DMS114 treated with DMSO at 0.1 percent for 48 hours (cell line): ENCODE measurements around the gene UBE2D4.
"Not testable (repeated sequence)": the region's sequence is repeated elsewhere in the genome, so short reads cannot be mapped to it uniquely, and the experiment has no call there.

Experiments
- DNase-seq: peaks from one replicate; lab custom pipeline; 2025; ENCODE audit not compliant: unreplicated experiment; lab: John Stamatoyannopoulos, UW

The UBE2D4 gene

GRCh38 chr7:43960933-43961332, 34.7 kb downstream of the UBE2D4 start:
- no peak for DNase-seq

DNA sequence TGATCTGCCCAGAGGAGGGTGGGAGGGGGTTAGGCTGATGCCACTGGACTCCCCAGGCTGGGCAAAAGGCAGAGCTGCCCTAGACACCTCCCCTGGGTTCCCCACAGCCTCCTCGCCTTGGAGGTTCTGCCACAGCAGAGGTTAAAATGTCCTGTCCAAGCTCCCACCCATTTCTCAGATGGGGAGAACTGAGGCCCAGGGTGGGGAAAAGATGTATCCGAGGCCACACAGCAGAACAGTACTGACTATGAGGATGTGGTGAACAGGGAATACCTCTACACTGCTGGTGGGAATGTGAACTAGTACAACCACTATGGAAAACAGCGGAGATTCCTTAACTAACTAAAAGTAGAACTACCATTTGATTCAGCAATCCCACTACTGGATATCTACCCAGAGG, 40.2 kb downstream of the UBE2D4 start:
- not testable (repeated sequence) for DNase-seq

GRCh38 chr7:43968172-43969040, 42.2 kb downstream of the UBE2D4 start:
- not testable (repeated sequence) for DNase-seq

GRCh38 chr7:43969586-43969985, 43.4 kb downstream of the UBE2D4 start:
- DNase-seq, result not testable (repeated sequence)

DNA sequence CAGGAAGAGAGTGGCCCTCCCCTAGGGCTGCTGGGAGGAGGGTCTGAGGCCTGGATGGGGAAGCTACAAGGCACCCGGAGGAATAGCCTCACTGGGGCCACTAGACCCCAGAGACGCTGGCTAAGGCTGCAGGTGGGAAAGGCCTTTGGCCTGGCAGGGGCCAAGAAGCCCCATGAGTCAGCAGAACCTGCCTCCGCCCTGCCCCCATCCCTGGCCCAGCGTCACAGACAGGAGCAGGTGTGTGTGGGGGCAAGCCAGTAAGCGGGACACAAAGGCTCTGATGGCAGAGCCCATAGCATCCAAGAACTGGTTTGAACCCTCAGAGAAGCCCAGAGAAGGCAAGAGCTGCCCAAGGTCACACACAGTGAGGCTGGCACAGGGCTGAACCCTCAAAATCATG, 44.5 kb downstream of the UBE2D4 start:
- DNase-seq, result not testable (repeated sequence)

DNA sequence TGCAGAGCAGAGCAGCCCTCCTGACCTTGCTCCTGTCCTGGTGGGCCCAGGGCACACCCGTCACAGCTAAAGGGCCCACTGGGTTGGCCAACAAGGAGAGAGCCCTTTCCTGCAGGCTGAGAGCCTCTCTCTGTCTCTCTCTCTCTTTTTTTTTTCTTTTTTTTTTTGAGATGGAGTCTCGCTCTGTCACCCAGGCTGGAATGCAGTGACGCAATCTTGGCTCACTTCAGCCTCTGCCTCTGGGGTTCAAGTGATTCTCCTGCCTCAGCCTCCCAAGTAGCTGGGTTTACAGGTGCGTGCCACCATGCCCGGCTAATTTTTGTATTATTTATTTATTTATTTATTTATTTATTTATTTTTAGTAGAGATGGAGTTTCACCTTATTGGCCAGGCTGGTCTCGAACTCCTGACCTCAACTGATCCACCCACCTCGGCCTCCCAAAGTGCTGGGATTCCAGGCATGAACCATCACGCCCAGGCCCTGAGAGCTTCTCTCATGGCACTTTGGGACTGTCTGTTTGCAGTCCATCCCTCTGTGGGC, 47.9 kb downstream of the UBE2D4 start:
- not testable (repeated sequence) for DNase-seq

GRCh38 chr7:43974725-43975482, 48.7 kb downstream of the UBE2D4 start:
- DNase-seq, result not testable (repeated sequence)

GRCh38 chr7:43977525-43977924, 51.3 kb downstream of the UBE2D4 start:
- DNase-seq, result no peak

DNA sequence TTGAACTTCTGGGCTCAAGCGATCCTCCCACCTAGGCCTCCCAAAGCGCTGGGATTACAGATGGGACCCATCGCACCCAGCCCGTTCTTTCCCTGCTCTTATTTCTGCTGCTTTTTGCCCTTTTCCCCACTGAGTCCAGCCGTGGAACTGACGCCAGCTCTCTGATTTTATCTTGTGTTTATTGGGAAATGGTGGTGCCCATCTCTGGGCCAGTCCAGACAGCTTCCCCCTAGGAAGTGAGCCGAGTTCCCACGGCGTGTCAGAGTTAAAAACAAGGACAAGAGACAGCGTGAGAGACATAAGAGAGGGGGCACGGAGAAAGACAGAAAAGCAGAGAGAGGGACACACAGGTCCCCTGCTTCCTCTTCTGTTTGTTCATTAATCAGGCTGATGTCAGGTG, 51.9 kb downstream of the UBE2D4 start:
- DNase-seq, result not testable (repeated sequence)

GRCh38 chr7:43982848-43983247, 56.6 kb downstream of the UBE2D4 start:
- not testable (repeated sequence) for DNase-seq

DNA sequence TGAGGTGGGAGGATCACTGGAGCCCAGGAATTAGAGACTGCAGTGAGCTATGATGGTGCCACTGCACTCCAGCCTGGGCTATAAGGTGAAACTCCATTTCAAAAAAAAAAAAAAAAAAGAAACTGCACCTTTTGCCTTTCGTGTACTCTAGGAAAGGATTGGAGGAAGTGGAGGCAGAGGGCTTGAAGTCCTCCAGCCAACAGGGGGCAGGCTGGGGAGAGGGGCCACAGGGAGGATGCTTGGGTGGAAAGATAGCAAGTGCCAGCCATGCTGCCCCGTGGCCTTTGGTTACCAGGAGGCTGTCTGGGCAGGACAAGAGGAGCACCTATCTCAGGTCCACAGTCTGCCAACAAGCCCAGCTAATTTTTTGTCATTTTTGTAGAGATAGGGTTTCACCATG, 57.5 kb downstream of the UBE2D4 start:
- DNase-seq, result not testable (repeated sequence)

DNA sequence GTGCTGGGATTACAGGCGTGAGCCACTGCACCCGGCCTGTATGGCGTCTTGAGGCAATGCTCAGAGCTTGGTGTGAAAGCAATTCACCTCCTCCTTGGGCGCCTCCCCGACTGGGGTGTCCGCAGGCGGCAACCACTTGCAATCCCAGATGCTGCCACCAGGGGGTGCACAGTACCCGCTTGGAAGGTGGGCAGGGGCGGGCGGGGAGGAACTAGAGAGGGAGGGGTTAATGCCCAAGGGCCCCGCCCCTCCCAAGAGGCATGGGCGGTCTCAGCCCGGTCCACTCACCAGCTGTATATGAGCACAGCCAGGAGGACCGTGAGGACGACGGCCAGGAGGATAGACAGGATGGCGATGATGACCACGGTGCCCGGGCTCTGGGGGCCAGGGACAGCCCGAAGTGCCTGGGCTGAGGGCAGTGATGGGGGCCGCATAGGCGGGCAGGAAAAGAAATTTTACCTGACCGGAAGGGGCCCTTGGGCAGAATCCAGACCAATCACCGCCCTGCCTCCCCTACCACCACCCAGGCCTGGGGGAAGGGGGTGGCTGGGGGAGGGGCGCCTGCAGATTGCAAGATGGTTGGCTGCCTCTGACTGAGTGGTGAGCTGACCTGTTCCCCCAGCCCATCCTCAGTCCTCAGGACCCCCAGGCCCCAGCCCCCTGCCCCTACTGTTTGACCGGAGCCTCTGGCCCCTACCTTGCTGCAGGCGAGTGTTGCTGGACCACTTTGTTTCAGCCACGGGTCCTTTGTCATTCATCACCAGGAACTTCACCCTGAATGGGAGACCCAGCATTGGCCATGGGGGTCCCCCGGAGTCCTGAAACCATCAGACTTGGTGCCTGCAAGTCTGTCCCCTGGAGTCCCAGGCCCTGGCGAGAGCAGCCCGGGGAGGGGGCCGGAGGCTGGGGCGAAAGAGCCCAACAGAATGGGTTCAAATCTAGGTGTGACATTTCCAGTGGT, 59.9 kb downstream of the UBE2D4 start:
- peak; percentile 8 for DNase-seq

GRCh38 chr7:43987476-43987875, 61.2 kb downstream of the UBE2D4 start:
- not testable (repeated sequence) for DNase-seq

GRCh38 chr7:43990011-43990585, 63.9 kb downstream of the UBE2D4 start:
- DNase-seq, result not testable (repeated sequence)

DNA sequence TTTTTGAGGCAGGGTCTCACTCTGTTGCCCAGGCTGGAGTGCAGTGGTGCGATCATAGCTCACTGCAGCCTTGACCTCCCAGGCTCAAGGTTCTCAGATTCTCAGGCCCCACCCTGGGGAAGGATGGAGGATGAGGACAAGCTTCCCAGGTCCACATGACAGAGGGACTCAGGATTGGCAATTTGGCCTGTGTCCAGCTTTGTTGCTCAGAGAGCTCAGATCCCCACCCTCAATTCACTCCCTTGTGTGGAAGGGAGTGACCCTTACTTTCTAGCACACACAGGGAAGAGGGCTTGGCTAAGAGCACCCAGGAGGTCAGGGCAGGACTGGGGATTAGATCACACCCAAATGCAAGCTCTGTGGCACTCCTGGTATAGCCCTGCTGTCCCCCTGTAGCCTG, 64.6 kb downstream of the UBE2D4 start:
- DNase-seq, result not testable (repeated sequence)

DNA sequence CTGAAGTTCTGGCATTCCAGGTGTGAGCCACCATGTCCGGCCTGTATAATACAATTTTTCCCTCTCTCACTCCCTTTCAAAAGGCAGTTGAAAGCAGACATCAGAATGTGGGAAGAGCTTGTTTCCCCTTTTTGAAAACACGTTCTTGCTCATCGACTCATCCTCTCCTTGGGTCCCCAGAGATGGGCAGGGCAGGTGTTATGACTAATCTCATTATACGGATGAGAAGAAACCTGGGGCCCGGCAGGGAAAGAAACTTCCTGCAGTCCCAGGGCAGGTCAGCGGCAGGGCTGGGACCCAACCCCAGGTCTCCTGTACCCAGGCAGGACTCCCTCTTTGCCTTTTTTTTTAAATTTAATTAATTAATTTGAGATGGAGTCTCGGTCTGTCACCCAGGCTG, 66.7 kb downstream of the UBE2D4 start:
- not testable (repeated sequence) for DNase-seq

DNA sequence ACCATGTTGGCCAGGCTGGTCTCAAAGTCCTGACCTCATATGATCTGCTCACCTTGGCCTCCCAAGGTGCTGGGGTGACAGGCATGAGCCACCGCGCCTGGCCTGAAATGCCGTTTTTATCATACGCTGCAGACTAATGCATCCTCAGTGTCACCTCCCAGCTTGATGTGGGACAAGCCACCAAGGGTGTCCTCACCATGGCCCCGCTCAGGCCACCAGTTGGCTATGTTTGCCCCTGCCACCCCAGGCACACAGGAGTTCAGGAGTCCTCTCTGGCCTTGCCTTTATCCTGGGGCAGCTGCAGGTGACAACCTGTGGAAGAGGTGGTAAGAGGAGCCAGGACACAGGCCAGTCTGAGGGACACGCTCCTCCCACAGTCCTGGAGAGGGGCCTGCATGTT, 68.4 kb downstream of the UBE2D4 start:
- DNase-seq, result not testable (repeated sequence)

DNA sequence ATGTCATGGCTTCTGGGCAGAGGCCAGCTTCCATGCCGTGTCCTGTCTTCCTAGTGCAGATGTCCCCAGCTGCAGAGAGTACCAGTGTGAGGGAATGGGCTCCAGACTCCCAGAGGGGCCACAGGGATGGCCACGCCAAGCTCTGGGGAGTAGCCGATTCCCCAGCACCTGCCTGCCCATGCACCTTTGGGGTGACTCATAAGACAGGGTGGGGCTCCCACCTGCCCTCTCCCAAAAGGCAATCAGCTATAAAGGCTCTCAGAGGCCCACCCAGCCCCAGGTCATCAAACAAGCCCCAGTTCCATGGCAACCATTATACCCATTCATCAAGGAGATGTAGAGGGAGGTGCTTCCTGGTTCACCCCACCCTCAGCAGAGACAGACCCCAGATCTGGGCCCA, 71.3 kb downstream of the UBE2D4 start, which contains the start of gene SPDYE1:
Gene SPDYE1, plus strand, starts transcription at position 366 of the 400 bp plus-strand sequence. CDS start 2,053 bp downstream, outside the sequence.
- DNase-seq, result not testable (repeated sequence)
